ENCODE results near the gene SOX18.

GRCh38 chr20:64062596-64063388 lies 13.4 kb upstream of the SOX18 start, which contains the start of gene TCEA2:
- peak in 1 of 4 experiments; percentile 34 for TF ChIP-seq CTCF (IDR thresholded peaks at IDR 0.05)
- peak; percentile 74 to 84 for TF ChIP-seq POLR2A (IDR thresholded peaks at IDR 0.05)
- no peak for TF ChIP-seq EP300 (IDR thresholded peaks at IDR 0.05)

Data from gastroesophageal sphincter (tissue), 3 donors.